K562 (cell line): Measurements from ENCODE around the gene SERPINH1. TPM values are rescaled to one million over a fixed set of nuclear protein-coding genes. Genes with fewer than 3 reads are reported as not detected.
A peak's percentile ranks its signal among the peaks of the same experiment; 100 is the strongest.

Source experiments
- ADNP ChIP-seq: fragments of 200-800 bp; sonication (Bioruptor generic); IDR thresholded peaks from 2 replicates; pipeline ENCODE4 v1.6.1; 2016; ENCODE audit warnings: missing genetic modification characterization, missing compliant biosample characterization
- DNMT1 ChIP-seq: fragments of 450-650 bp; IDR thresholded peaks from 2 replicates; pipeline ENCODE4 v1.6.1; 2016; ENCODE audit warnings: antibody characterized with exemption, mild to moderate bottlenecking
- HMG20A ChIP-seq: fragments of 450-650 bp; formaldehyde crosslinking; conservative IDR thresholded peaks from 2 replicates; pipeline ENCODE4 v1.4.0; 2020; ENCODE audit warnings: mild to moderate bottlenecking, mixed read lengths
- KDM1A ChIP-seq, 2 experiments: fragments of 450-650 bp; IDR thresholded peaks; 2 replicates each; pipeline ENCODE4 v1.6.1; 2016; ENCODE audit warnings: mild to moderate bottlenecking in 2 of 2
- SIX5 ChIP-seq, 2 experiments: IDR thresholded peaks; 2 replicates each; pipeline ENCODE4 v1.6.1; 2011; ENCODE audit warnings: low read length in 2 of 2, borderline replicate concordance in 1 of 2, low read depth in 1 of 2, mild to moderate bottlenecking in 1 of 2, moderate library complexity in 1 of 2; ENCODE audit not compliant: insufficient read depth in 1 of 2
- SREBF2 ChIP-seq: sonication (generic); formaldehyde crosslinking; IDR thresholded peaks from 2 replicates; pipeline ENCODE4 v1.4.0; 2020; ENCODE audit warnings: mild to moderate bottlenecking, missing genetic modification reagents
- polyA plus RNA-seq, 8 experiments: library from polyadenylated mRNA; depleted of rRNA in 4 of 8; stranded (reverse) in 5 of 8; unstranded in 3 of 8; fragments of >200 nt; fragmentation: Nextera tagmentation in 2 of 8; fragmentation: Illumina TruSeq in 1 of 8; extraction: Ambion mirVana in 2 of 8; extraction: Trizol in 1 of 8; gene quantifications; 2 replicates each; pipeline versions ENCODE4 v1.2.1 to v1.2.3, GENCODE V29; 2011 to 2014; ENCODE audit warnings: inconsistent platforms in 1 of 8, missing spikeins in 1 of 8
- total RNA-seq, 7 experiments: library from RNA; depleted of rRNA in 6 of 7; stranded (reverse); fragments of >200 nt in 6 of 7; fragmentation: Illumina TruSeq in 2 of 7; extraction: Trizol in 2 of 7; gene quantifications; 2 replicates each; pipeline versions ENCODE4 v1.2.1 to v1.2.3, GENCODE V29; 2011 to 2021; ENCODE audit warnings: low replicate concordance in 1 of 7
- TF ChIP-seq, protein P1 (sequence below), 2 experiments: fragments of 450-650 bp; IDR thresholded peaks; 2 replicates each; pipeline ENCODE4 v1.6.1; 2016; ENCODE audit warnings: mild to moderate bottlenecking in 2 of 2, borderline replicate concordance in 1 of 2, low read depth in 1 of 2, moderate library complexity in 1 of 2
- TF ChIP-seq, protein P2 (sequence below): fragments of 450-650 bp; IDR thresholded peaks from 2 replicates; pipeline ENCODE4 v1.6.1; 2016; ENCODE audit warnings: mild to moderate bottlenecking, moderate library complexity

Gene SERPINH1
- total and polyA plus RNA-seq, 9 of the 15 experiments (the other 6 are each of a cell fraction or from before 2014, with no cell fraction given): 2.8 to 106 (median 67.9) TPM

DNA sequence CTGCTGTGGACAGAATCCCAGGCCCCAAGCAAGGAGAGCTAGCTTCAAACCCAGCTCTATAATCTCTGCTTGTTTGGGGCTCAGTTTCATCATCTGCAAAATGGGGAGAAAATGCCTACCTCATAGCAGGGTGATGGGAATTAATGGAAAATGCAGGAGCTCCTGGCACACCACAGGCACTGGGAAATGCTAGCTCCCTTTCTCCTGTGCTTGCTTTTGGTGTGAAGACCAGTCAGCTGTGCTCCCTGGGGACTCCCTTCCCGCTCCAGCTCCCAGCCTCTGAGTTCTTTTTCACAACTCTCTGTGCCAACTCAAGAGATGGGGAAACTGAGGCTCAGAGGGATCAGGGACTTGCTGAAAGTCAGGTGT is 8.2 kb upstream of the SERPINH1 start (continued):
- TF ChIP-seq, protein P1, sequence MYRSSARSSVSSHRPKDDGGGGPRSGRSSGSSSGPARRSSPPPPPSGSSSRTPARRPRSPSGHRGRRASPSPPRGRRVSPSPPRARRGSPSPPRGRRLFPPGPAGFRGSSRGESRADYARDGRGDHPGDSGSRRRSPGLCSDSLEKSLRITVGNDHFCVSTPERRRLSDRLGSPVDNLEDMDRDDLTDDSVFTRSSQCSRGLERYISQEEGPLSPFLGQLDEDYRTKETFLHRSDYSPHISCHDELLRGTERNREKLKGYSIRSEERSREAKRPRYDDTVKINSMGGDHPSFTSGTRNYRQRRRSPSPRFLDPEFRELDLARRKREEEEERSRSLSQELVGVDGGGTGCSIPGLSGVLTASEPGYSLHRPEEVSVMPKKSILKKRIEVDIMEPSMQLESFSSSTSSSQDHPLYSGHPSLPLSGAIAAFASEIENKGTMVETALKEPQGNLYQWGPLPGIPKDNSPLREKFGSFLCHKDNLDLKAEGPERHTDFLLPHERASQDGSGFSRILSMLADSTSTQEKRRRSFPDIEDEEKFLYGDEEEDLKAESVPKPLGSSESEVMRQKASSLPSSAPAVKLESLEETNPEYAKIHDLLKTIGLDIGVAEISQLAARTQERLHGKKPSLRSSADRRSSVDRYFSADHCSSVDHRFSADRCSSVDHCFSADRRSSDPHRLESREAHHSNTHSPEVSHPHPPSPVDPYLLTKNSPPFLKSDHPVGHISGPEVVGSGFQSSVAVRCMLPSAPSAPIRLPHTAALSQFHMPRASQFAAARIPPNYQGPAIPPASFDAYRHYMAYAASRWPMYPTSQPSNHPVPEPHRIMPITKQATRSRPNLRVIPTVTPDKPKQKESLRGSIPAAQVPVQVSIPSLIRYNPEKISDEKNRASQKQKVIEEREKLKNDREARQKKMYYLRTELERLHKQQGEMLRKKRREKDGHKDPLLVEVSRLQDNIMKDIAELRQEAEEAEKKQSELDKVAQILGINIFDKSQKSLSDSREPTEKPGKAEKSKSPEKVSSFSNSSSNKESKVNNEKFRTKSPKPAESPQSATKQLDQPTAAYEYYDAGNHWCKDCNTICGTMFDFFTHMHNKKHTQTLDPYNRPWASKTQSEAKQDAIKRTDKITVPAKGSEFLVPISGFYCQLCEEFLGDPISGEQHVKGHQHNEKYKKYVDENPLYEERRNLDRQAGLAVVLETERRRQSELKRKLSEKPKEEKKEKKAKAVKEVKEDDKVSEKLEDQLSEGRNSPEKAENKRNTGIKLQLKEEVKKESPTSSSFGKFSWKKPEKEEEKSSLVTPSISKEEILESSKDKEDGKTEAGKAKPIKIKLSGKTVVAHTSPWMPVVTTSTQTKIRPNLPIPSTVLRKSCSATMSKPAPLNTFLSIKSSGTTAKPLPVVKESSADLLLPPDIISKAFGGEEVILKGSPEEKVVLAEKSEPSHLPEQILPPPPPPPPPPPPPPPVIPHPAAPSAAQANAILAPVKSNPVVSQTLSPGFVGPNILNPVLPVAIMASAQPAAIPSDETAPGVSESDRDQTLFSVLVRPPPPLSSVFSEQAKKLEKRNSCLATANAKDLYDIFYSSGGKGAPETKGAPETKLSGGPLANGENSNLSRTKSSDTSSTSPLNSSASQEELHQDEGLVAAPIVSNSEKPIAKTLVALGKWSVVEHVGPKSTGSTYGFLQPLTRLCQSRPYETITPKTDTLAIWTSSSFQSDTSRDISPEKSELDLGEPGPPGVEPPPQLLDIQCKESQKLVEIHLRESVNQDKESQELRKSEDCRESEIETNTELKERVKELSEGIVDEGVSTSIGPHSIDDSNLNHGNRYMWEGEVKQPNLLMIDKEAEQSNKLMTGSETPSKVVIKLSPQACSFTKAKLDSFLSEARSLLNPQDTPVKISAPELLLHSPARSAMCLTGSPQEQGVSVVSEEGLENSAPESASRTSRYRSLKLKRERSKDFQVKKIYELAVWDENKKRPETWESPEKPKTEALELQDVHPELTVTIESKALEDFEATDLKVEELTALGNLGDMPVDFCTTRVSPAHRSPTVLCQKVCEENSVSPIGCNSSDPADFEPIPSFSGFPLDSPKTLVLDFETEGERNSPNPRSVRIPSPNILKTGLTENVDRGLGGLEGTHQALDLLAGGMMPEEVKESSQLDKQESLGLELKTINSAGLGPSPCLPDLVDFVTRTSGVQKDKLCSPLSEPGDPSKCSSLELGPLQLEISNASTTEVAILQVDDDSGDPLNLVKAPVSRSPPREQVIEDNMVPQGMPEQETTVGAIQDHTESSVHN (IDR thresholded peaks at IDR 0.05; ENCODE audit: borderline replicate concordance in 1 of 2, low read depth in 1 of 2): no peak
- TF ChIP-seq ADNP (tag) (peak; percentile 87), DNMT1 (no peak), SREBF2 (CRISPR knock-in tag) (no peak), HMG20A (no peak), KDM1A (IDR thresholded peaks at IDR 0.05) (peak; percentile 59 to 73; a peak in 3 of 4 replicates), SIX5 (IDR thresholded peaks at IDR 0.05; ENCODE audit: borderline replicate concordance in 1 of 2, insufficient read depth in 1 of 2, low read depth in 1 of 2, low read length in 2 of 2) (no peak)
- TF ChIP-seq, protein P2, sequence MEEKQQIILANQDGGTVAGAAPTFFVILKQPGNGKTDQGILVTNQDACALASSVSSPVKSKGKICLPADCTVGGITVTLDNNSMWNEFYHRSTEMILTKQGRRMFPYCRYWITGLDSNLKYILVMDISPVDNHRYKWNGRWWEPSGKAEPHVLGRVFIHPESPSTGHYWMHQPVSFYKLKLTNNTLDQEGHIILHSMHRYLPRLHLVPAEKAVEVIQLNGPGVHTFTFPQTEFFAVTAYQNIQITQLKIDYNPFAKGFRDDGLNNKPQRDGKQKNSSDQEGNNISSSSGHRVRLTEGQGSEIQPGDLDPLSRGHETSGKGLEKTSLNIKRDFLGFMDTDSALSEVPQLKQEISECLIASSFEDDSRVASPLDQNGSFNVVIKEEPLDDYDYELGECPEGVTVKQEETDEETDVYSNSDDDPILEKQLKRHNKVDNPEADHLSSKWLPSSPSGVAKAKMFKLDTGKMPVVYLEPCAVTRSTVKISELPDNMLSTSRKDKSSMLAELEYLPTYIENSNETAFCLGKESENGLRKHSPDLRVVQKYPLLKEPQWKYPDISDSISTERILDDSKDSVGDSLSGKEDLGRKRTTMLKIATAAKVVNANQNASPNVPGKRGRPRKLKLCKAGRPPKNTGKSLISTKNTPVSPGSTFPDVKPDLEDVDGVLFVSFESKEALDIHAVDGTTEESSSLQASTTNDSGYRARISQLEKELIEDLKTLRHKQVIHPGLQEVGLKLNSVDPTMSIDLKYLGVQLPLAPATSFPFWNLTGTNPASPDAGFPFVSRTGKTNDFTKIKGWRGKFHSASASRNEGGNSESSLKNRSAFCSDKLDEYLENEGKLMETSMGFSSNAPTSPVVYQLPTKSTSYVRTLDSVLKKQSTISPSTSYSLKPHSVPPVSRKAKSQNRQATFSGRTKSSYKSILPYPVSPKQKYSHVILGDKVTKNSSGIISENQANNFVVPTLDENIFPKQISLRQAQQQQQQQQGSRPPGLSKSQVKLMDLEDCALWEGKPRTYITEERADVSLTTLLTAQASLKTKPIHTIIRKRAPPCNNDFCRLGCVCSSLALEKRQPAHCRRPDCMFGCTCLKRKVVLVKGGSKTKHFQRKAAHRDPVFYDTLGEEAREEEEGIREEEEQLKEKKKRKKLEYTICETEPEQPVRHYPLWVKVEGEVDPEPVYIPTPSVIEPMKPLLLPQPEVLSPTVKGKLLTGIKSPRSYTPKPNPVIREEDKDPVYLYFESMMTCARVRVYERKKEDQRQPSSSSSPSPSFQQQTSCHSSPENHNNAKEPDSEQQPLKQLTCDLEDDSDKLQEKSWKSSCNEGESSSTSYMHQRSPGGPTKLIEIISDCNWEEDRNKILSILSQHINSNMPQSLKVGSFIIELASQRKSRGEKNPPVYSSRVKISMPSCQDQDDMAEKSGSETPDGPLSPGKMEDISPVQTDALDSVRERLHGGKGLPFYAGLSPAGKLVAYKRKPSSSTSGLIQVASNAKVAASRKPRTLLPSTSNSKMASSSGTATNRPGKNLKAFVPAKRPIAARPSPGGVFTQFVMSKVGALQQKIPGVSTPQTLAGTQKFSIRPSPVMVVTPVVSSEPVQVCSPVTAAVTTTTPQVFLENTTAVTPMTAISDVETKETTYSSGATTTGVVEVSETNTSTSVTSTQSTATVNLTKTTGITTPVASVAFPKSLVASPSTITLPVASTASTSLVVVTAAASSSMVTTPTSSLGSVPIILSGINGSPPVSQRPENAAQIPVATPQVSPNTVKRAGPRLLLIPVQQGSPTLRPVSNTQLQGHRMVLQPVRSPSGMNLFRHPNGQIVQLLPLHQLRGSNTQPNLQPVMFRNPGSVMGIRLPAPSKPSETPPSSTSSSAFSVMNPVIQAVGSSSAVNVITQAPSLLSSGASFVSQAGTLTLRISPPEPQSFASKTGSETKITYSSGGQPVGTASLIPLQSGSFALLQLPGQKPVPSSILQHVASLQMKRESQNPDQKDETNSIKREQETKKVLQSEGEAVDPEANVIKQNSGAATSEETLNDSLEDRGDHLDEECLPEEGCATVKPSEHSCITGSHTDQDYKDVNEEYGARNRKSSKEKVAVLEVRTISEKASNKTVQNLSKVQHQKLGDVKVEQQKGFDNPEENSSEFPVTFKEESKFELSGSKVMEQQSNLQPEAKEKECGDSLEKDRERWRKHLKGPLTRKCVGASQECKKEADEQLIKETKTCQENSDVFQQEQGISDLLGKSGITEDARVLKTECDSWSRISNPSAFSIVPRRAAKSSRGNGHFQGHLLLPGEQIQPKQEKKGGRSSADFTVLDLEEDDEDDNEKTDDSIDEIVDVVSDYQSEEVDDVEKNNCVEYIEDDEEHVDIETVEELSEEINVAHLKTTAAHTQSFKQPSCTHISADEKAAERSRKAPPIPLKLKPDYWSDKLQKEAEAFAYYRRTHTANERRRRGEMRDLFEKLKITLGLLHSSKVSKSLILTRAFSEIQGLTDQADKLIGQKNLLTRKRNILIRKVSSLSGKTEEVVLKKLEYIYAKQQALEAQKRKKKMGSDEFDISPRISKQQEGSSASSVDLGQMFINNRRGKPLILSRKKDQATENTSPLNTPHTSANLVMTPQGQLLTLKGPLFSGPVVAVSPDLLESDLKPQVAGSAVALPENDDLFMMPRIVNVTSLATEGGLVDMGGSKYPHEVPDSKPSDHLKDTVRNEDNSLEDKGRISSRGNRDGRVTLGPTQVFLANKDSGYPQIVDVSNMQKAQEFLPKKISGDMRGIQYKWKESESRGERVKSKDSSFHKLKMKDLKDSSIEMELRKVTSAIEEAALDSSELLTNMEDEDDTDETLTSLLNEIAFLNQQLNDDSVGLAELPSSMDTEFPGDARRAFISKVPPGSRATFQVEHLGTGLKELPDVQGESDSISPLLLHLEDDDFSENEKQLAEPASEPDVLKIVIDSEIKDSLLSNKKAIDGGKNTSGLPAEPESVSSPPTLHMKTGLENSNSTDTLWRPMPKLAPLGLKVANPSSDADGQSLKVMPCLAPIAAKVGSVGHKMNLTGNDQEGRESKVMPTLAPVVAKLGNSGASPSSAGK: no peak
